Hepatocyte (in vitro differentiated cells): ENCODE results near the gene TUBA4B. TPM values are rescaled to one million over a fixed set of nuclear protein-coding genes. Genes with fewer than 3 reads are reported as not detected.

Experiments
- DNase-seq: peaks from one replicate; pipeline ENCODE4 v3.0.0-alpha.2; 2016; ENCODE audit warnings: low spot score
- H2AFZ ChIP-seq: fragments of 200-600 bp; sonication (generic); 2 replicates; pipeline ENCODE4 v1.6.0; 2016; ENCODE audit warnings: antibody characterized with exemption, mild to moderate bottlenecking
- H3K27ac ChIP-seq: fragments of 200-600 bp; sonication (generic); 2 replicates; pipeline ENCODE4 v1.5.1; 2016; ENCODE audit warnings: mild to moderate bottlenecking
- H3K27me3 ChIP-seq: fragments of 200-600 bp; sonication (generic); 2 replicates; pipeline ENCODE4 v1.6.1; 2016
- H3K36me3 ChIP-seq: fragments of 200-600 bp; sonication (generic); replicated peaks from 2 replicates; pipeline ENCODE4 v1.5.1; 2016; ENCODE audit warnings: low read depth; ENCODE audit not compliant: insufficient read depth
- H3K4me1 ChIP-seq: fragments of 200-600 bp; sonication (generic); 2 replicates; pipeline ENCODE4 v1.5.1; 2016; ENCODE audit warnings: mild to moderate bottlenecking, moderate library complexity; ENCODE audit not compliant: insufficient read depth
- H3K4me2 ChIP-seq: fragments of 200-600 bp; sonication (generic); 2 replicates; pipeline ENCODE4 v1.6.0; 2016
- H3K4me3 ChIP-seq: fragments of 200-600 bp; sonication (generic); 2 replicates; pipeline ENCODE4 v1.5.1; 2016; ENCODE audit warnings: mild to moderate bottlenecking
- H3K79me2 ChIP-seq: fragments of 200-600 bp; sonication (generic); 2 replicates; pipeline ENCODE4 v1.6.0; 2017; ENCODE audit warnings: mild to moderate bottlenecking
- H3K9me2 ChIP-seq: fragments of 200-600 bp; sonication (generic); replicated peaks from 2 replicates; pipeline ENCODE4 v1.6.0; 2017; ENCODE audit warnings: mild to moderate bottlenecking; ENCODE audit not compliant: insufficient read depth
- H3K9me3 ChIP-seq: fragments of 200-600 bp; sonication (generic); 2 replicates; pipeline ENCODE4 v1.5.1; 2016; ENCODE audit warnings: low read depth, mild to moderate bottlenecking
- H4K20me1 ChIP-seq: fragments of 200-600 bp; sonication (generic); 2 replicates; pipeline ENCODE4 v1.6.0; 2016; ENCODE audit warnings: mild to moderate bottlenecking; ENCODE audit not compliant: insufficient read depth, poor library complexity, severe bottlenecking
- EZH2 ChIP-seq: fragments of 200-600 bp; sonication (generic); IDR thresholded peaks from 2 replicates; pipeline ENCODE4 v1.6.1; 2016; ENCODE audit warnings: antibody characterized with exemption, mild to moderate bottlenecking, borderline replicate concordance
- EZH2phosphoT487 ChIP-seq: fragments of 200-600 bp; sonication (generic); IDR thresholded peaks from one replicate; pipeline ENCODE4 v1.6.1; 2018; ENCODE audit warnings: antibody characterized with exemption, mild to moderate bottlenecking, low read depth, moderate library complexity; ENCODE audit not compliant: unreplicated experiment, severe bottlenecking
- WGBS: methylation state at CpG from one replicate; pipeline ENCODE4 v1.1.6; 2016; ENCODE audit warnings: low lambda C conversion rate; ENCODE audit errors: missing lambda C conversion rate; 5-methylcytosine and 5-hydroxymethylcytosine counted together
- polyA plus RNA-seq: library from polyadenylated mRNA; unstranded; fragments of >200 nt; fragmentation: Nextera tagmentation; extraction: Ambion mirVana; gene quantifications from 2 replicates; pipeline ENCODE4 v1.2.1, GENCODE V29; 2016
- total RNA-seq: library from RNA; depleted of rRNA; stranded (reverse); fragments of >200 nt; gene quantifications from 2 replicates; pipeline ENCODE4 v1.2.3, GENCODE V29; 2014
- TF ChIP-seq, protein P1 (sequence below): fragments of 200-600 bp; sonication (generic); IDR thresholded peaks from 2 replicates; pipeline ENCODE4 v1.5.1; 2016; ENCODE audit warnings: antibody characterized with exemption, mild to moderate bottlenecking; ENCODE audit not compliant: poor library complexity

TUBA4B gene
- total and polyA plus RNA-seq, 2 experiments from 2014 or later = 0.13 TPM; not detected in 1

DNA sequence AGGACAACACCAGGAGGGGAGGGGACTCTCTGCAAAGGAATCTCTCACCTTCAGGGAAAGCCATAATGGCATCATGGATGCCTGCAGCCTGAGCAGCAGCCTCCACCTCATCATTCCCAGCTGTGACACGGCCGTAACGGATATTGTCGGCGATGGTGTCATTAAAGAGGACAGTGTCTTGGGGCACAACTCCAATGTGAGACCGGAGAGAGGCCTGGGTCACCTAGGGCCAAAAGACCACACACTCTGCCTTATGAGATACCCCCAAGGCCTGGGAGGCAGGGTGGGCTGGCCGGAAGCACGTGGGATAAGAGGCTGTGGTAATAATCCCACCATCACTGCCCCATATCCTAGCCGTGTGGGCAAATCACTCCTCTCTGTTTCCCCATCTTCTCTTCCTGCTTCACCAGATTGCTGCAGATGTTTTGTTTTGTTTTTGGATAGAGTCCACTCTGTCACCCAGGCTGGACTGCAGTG lies 42.1 kb upstream of the TUBA4B start:
- DNase-seq = no peak
- no peaks in the 10 kb centered on the region for H3K36me3 ChIP-seq
- TF ChIP-seq EZH2 (no peak), EZH2phosphoT487 (no peak)
- TF ChIP-seq, protein P1, sequence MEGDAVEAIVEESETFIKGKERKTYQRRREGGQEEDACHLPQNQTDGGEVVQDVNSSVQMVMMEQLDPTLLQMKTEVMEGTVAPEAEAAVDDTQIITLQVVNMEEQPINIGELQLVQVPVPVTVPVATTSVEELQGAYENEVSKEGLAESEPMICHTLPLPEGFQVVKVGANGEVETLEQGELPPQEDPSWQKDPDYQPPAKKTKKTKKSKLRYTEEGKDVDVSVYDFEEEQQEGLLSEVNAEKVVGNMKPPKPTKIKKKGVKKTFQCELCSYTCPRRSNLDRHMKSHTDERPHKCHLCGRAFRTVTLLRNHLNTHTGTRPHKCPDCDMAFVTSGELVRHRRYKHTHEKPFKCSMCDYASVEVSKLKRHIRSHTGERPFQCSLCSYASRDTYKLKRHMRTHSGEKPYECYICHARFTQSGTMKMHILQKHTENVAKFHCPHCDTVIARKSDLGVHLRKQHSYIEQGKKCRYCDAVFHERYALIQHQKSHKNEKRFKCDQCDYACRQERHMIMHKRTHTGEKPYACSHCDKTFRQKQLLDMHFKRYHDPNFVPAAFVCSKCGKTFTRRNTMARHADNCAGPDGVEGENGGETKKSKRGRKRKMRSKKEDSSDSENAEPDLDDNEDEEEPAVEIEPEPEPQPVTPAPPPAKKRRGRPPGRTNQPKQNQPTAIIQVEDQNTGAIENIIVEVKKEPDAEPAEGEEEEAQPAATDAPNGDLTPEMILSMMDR = no peak
- H3K27ac ChIP-seq = no peak overlapping the region
- H3K4me2 ChIP-seq = no peak overlapping the region
- no peaks in the 10 kb centered on the region for H3K27me3 ChIP-seq
- H3K4me3 ChIP-seq = no peak overlapping the region
- H3K9me2 ChIP-seq = no peaks in the 10 kb centered on the region
- H2AFZ ChIP-seq = no peak overlapping the region
- H3K4me1 ChIP-seq = peaks cover 18% of the 10 kb centered on the region
- 95% methylated on average over 9 of the region's 9 CpGs for WGBS
- H3K79me2 ChIP-seq = peaks cover 6% of the 10 kb centered on the region
- H3K9me3 ChIP-seq = no peaks in the 10 kb centered on the region
- H4K20me1 ChIP-seq = peaks cover 3% of the 10 kb centered on the region

GRCh38 chr2:219213026-219213415 lies 40.0 kb upstream of the TUBA4B start:
- TF ChIP-seq EZH2 (no peak), EZH2phosphoT487 (no peak)
- TF ChIP-seq, protein P1 = no peak
- Histone ChIP-seq H3K4me2 (no peak overlapping the region), H3K4me3 (no peak overlapping the region)

DNA sequence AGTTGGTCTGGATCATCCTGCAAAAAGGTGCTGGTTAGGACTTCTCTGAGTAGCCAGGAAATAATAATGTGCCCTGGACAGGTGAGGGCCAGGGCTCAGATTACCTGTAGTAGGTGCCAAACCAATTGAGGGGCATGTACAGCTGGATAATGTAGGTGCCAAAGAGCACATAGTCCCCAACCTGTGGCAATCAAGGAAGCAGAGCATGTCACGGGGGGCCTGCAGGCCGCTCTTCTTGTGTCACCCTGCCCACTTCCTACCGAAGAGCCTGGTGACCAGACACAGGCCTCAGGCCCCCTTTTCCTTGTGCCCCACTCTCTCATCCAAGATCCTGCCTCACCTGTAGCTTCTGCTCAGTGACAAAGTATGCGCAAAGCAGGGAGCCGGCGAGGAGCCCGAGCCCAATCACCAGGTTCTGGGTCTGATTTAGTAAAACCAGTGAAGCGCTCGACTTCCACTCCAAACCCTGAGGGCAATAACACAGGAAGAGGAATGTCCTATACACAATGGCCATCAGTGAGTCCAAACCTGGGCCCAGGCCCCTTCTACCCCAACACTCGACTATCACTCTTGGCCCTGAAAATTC lies 39.5 kb upstream of the TUBA4B start:
- Histone ChIP-seq H3K79me2 (peaks cover 13% of the 10 kb centered on the region), H4K20me1 (peaks cover 3% of the 10 kb centered on the region), H3K27me3 (no peaks in the 10 kb centered on the region), H2AFZ (no peak overlapping the region), H3K4me1 (peaks cover 3% of the 10 kb centered on the region), H3K4me3 (no peak overlapping the region), H3K36me3 (no peaks in the 10 kb centered on the region), H3K9me3 (no peaks in the 10 kb centered on the region), H3K9me2 (no peaks in the 10 kb centered on the region), H3K4me2 (no peak overlapping the region), H3K27ac (no peak overlapping the region)
- TF ChIP-seq EZH2 = no peak
- no peak for TF ChIP-seq EZH2phosphoT487
- no peak for DNase-seq
- 97% methylated on average over 10 of the region's 10 CpGs for WGBS

More at GRCh38 chr2:219213026-219213415, 40.0 kb upstream of the TUBA4B start:
- peaks cover 3% of the 10 kb centered on the region for H4K20me1 ChIP-seq
- no peaks in the 10 kb centered on the region for H3K9me2 ChIP-seq
- WGBS = 91% methylated on average over 8 of the region's 8 CpGs
- H3K4me1 ChIP-seq = peaks cover 5% of the 10 kb centered on the region
- no peaks in the 10 kb centered on the region for H3K9me3 ChIP-seq
- DNase-seq = no peak
- H3K27ac ChIP-seq = no peak overlapping the region
- no peaks in the 10 kb centered on the region for H3K36me3 ChIP-seq
- no peaks in the 10 kb centered on the region for H3K27me3 ChIP-seq
- H3K79me2 ChIP-seq = peaks cover 13% of the 10 kb centered on the region
- no peak overlapping the region for H2AFZ ChIP-seq

- peaks cover 5% of the 10 kb centered on the region for H3K4me1 ChIP-seq
- no peaks in the 10 kb centered on the region for H3K27me3 ChIP-seq
- 98% methylated on average over 15 of the region's 15 CpGs for WGBS
- H4K20me1 ChIP-seq = no peaks in the 10 kb centered on the region
- no peak for DNase-seq
- no peaks in the 10 kb centered on the region for H3K9me2 ChIP-seq
- H3K36me3 ChIP-seq = no peaks in the 10 kb centered on the region
- H3K9me3 ChIP-seq = no peaks in the 10 kb centered on the region
- H3K79me2 ChIP-seq = peaks cover 13% of the 10 kb centered on the region
- H3K27ac ChIP-seq = no peak overlapping the region
- TF ChIP-seq EZH2 (no peak), EZH2phosphoT487 (no peak)
- TF ChIP-seq, protein P1 = no peak
- no peak overlapping the region for H2AFZ ChIP-seq
- no peak overlapping the region for H3K4me3 ChIP-seq
- no peak overlapping the region for H3K4me2 ChIP-seq
Observed at GRCh38 chr2:219214141-219214540, 38.9 kb upstream of the TUBA4B start.
